GM18498 (cell line): ENCODE data around the gene FKBP14.

ENCODE experiments used
- ATAC-seq: cut with Tn5 transposase; IDR thresholded peaks from one replicate; pipeline ENCODE4 v1.9.1; 2021; ENCODE audit warnings: mild to moderate bottlenecking, moderate library complexity; ENCODE audit not compliant: unreplicated experiment

Gene FKBP14, protein sequence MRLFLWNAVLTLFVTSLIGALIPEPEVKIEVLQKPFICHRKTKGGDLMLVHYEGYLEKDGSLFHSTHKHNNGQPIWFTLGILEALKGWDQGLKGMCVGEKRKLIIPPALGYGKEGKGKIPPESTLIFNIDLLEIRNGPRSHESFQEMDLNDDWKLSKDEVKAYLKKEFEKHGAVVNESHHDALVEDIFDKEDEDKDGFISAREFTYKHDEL

DNA sequence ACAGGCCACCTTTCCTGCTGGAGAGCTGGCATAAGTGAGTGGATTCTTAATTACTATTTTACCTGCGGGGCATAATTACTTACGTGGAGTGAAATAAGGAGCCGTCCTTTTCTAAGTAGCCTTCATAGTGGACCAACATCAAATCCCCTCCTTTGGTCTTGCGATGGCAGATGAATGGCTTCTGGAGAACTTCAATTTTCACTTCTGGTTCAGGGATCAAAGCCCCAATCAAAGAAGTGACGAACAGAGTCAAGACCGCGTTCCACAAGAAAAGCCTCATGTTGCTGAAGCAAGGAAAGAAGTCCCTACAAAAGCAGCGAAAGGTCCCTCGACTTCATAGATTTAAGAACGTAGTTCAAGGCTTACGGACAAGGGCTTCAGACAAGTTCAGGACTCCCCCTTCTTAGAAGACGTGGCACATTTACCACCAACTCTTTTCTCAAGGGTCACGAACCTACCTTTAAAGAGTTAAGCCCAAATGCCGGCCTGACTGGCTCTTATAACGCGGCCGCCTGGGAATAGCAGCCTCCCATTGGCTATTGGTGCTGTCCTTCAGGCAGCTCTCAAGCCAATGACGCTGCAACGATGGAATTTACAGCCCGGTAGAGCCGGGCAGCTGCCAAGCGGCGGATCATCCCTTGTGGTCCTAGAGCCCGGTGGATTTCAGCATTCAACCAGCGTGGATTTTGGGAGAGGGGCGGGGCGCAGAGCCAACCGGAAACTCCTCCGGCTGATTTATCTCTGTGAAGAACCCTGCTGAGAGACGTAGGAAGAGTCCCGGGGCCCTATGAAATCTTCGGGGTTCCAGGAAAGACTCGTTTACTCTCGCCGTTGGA, at the start of gene FKBP14:
TSS of gene FKBP14 (minus strand) at position 474 of the 836 bp plus-strand sequence. CDS start at position 280, 194 bp downstream.
- ATAC-seq: peak; percentile 77

DNA sequence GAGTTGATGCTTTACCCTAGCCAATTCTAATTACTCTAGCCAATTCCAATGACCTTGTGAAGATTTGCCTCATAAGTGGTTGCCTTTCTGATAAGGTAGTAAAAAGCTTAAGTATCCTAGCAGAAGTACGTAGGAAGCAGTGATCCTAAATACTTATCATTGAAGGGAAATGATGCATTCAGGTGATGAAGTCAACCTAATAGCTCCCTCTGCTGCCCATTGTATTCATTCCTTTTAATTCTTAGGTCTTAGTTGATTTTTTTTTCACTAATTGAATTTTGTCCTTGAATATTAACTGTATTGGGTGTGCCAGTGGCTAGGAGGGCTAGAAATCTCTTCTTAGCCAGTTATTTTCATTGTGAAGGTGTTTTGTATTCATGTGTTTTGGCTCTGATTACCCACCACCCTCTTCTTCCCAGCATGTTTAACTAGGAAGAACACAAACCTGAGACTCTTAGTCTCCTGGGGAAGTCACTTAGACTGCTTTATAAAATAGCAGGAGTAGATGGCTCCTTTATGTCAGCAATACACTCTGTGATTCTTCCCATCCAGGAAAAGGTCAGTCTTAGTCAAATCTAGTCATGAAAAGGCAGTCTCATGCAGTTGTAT, 48.0 kb upstream of the FKBP14 start:
- ATAC-seq: no peak

DNA sequence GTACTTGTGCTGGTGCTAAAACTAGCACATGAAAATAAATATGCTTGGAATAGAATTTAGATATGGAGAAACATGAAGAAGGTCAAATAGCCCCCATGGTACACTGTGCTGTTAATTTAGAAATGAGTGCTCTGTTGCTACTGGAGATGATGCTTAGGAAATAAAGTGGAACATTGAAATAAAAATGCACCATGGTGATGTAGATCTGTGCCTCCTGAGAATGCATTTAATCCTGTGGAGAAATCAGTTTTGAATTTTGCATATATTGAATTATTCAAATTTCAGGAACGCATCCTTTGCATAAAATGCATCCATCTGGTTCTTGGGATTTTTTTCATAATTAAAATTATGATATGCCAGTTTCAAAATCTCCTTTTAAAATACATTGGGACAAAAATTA, 46.2 kb upstream of the FKBP14 start:
- no peak for ATAC-seq

DNA sequence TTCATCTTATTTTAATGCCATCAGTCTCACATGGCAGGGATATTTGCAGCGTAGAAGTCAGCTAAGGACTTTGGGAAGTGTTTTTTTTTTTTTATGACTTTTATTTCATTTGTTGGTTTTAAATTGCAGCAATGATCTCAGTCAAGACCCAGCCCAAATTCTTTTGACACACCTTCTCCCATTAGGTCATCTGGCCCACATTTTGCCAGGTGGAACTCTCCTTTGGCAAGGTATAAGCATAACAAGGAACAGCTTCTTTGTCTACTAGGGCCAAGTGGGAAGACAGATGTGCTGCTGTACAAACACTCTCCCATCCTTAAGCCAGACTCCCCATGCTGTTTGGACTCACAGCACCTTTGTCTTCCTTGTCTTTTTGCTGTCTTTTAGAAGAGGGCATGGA, 43.5 kb upstream of the FKBP14 start:
- no peak for ATAC-seq

DNA sequence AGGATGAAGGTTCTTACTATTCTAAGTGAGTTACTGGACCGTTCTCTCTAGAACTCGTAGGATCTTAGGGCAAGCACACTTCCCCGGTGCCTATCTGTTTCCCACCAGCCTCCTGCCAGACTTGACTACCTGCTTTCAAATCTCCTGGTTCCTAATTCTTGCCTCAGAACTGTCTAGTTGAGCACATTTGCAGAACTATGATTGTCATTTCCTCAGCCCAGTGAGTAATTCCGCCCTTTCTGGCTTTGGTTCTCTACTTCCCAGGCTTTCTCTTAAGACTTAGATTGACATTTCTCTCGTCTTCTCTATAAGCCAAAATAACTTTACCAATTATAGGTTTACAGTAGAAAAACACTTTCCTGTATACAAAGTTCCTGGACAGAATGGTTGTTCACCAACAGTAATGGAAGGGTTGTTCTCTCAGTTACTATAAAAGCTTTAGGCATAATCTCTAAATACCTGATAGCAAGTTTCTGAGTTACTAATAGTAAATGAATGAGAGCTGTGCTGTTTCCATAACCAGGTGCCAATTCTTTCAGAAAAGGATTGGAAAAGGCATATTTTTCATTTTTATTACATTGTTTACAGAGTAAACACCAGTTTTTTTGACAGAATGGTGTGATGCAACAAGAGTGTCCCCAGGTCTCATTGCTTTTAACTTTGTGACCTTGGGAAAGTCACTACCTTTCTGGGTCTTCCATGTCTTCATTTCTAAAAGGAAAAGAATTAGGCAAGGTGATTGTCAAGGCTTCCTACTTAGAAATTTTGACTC, 42.8 kb upstream of the FKBP14 start:
- no peak for ATAC-seq

DNA sequence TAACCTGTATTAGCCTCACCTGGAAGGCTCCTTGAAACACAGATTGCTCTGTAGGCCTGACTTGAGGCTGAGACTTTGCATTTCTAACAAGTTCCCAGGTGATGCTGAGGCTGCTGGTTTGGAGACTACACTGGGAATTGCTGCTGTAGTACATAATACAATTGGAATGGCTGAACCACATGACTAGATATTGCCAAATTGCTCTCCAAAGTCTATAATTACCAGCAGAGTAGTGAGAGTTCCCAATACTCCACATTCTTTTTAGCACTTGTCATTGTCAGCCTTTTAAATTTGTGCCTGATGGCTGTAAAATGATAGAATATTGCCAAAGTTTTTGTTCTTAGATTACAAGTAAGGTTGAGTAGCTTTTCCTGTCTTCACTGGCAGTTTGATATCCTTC, 41.6 kb upstream of the FKBP14 start:
- ATAC-seq: no peak

DNA sequence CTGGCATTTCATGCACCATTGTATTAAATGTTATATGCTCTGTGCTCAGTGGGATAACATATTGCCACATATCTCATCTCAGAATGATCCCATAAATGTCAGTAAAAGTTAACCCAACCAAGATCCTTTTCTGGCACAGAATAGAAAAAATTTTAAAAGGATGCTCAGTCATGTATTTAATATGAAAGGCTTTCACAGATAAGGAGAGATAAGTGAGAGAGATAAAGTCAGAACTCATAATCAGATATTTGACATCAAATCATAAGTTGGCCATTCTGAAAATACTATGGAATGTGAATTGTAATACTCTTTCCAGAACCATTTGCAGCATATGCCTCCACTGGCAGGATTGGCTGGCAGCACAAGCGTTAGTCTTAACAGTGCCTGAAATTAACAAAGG, 40.2 kb upstream of the FKBP14 start:
- no peak for ATAC-seq

DNA sequence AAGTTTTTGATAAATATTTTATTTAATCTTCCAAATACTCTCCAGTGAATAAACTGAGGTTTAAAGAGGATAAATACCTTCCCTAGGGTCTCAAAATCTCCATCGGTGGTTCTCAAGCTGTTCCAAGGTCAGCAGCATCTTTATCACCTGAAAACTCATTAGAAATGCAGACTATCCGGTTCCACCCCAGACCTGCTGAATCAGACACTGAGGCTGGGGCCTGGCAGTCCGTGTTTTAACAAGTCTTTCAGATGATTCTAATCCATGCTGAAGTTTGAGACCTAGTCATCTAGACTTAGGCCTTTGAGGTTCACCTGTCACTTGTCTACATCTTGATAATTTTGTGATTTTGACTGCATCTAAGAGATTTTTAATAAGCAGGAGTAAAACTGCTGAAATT, 39.2 kb upstream of the FKBP14 start:
- ATAC-seq: no peak

DNA sequence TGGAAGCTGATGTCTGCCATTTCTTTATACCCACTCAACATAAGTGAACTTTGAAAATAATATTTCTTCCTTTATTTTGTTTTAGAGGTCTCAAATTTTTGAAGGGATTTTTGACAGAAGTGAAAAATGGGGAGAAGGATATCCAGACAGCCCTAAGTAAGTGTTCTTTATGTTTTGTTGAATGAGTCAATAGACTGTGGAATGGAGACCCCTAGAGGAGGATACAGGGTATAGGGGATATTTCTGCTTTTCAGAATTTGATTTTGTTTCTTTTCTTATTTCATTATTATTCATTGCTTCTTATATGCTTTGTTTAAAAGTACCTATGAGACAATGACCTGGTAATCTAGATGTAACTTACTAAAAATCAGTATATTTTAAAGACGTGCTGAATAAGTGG, 36.1 kb upstream of the FKBP14 start:
- ATAC-seq: no peak

DNA sequence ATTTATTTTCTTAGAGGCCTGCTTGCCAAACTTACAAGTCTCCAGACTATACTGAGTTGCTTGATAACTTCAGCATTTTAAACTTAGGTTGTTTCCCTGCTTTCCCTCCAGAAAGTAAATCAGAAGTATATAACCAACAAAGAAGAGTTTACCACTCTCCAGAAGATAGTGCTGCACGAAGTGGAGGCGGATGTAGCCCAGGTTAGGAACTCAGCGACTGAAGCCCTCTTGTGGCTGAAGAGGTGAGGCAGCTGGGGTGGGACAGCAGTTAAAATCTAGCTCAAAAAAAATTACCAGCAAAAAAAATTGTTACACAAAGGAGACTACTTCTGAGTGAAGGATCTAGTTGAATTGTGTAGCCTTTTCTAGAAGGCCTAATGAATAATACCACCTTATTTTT, 35.3 kb upstream of the FKBP14 start:
- ATAC-seq: peak; percentile 52

DNA sequence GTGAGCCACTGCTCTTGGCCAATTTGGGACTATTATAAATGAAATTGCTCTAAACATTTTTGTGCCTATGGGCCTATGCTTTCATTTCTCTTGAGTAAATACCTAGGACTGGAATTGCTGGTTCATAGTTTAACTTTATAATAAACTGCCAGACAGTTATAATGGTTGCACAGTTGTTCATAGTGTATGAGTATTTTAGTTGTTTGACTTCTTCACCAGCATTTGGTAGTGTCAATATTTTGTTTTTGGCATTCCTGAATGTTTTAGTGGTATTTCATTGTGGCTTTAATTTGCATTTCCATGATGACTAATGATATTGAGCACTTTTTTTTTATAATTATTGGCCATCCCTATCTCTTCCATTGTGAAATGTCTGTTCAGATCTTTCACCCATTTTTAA, 31.2 kb upstream of the FKBP14 start:
- ATAC-seq: no peak

DNA sequence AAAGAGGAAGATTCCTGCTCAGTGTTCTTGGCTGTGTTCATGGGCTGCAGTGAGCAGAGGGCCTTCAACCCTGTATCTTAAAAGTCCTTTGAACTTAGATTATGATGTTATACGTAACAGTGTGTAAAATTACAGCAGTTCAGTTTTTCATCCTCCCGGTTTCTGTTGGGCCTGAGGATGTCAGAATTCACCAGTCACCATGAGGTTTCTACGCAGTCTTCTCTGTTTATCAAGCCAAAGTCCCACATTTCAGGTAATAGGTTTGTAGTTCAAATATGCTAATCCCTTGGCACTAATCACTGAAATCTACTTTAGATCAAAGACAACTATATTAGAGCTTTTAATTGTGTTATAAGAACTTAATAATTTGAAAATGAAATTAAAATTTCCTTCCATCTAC, 26.6 kb upstream of the FKBP14 start:
- no peak for ATAC-seq

DNA sequence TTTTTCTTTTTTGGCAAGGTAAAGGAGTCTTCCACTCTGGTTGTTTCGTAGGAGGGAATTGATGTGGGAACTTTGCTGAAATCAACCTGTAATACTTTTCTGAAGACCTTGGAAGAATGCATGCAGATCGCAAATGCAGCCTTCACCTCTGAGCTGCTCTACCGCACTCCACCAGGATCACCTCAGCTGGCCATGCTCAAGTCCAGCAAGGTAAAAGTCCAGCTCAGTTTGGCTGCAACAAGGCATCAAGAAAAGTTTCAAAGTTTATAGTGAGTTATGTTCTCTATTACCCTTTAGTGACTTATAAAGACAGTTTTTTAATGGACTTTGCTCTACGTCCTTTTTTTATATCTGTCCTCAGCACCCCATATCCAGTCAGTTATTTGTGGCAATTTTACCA, 22.7 kb upstream of the FKBP14 start:
- ATAC-seq: no peak

DNA sequence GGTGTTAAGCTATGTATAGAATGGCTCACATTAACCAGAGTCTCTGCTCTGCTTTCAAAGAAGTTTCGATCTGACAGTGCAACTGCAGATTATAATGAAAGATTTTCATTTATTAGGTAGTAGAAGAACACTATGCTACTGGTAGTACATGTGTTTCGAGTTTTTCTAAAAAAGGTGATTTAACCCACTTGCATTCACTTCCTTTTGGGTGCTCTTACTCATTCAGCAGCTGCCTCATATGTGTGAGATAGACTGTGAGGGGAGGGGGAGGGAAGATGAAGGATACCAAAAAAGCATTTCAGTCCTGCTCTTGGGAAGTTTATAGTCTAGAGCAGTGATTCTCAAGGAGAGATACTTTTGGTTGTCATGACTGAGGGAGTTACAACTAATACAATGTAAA, 22.1 kb upstream of the FKBP14 start:
- no peak for ATAC-seq

DNA sequence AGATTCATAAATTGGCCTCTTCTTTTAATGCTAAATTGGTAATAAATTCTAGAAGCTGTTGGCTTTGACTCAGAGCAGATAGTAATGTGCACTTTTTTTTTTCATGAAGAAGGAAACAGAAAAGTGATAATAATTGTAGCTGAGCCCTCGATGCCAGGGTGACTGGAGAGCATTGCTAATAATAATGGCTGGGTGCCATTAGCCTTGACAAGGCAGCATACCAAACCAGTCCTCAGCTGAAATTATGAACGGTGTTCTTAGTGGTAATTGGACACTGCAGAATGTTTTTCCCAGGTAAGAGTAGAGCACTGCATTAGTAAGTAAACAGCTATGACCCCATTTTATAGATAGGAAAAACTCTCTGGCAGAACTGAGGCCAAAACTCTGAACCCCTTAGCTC, 20.6 kb upstream of the FKBP14 start:
- no peak for ATAC-seq

DNA sequence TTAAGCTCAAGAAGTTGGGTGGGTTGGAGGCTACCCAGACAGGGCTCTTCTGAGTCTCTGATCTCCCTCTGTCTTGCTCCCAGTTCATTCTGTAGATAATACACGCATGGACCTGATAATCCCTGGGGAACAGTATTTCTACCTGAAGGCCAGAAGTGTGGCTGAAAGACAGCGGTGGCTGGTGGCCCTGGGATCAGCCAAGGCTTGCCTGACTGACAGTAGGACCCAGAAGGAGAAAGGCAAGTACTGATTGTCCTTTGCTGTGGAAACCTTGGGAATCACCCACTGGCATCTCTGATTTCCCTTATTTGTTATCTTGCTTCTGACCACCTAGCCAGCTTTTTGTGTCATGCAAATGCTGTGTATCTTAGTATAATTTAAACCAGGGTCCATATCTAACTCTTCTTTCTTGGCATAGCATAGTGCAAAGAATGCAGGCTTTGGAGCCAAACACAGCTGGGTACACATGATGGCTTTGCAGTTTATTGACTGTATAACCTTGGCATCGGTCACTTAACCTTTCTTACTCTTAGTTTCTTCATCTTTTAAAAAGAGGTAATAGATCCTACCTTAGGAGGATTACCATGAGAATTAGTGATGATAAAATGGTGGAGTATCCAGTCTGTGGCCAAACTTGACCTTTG, 19.7 kb upstream of the FKBP14 start:
- ATAC-seq: no peak

DNA sequence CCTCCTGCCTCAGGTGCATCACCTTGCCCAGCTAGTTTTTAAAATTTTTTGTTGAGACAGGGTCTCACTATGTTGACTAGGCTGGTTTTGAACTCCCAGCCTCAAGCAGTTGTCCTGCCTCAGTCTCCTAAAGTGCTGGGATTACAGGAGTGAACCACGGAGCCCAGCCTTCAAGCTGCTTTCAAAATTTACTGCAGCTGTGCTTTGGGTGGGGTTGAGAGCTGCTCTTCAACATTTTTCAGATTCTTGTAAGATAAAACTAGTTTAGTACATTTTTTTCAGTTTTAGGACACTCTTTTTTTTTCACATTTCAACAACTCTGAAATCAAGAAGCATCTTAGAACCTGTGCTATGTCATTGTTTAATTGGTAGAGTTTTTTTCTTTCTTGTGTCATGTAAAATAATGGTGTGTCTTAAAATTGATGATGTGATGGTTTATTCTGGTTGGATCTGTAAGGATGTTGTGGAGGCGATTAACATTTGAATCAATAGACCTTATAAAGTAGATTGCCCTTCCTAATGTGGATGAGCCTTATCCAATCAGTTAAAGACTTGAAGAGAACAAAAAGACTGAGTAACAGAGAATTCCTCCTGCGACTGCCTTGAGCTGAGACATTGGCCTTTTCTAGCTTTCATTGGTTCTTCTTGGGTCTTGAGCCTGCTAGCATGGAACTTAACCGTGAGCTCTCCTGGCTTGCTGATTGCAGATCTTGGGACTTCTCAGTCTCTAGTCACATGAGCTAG, 15.2 kb upstream of the FKBP14 start:
- no peak for ATAC-seq

DNA sequence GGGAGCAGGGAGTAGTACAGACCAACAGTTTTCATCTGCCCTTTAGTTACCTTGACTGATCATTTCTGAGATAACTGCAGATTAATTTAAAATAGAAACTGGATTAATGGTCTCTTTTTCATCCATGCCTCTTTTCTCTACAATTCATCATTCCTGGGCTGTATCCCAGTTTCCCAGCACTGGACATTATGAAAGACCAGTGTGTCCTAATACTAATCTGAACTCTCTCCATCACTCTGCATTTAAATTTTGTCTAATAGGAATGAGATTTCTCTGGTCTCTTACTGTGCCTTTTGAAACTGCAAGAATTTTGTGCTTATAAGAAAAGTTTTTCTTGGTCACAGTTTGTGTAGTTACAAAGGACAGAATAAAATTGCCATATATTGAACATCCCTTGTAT, 14.4 kb upstream of the FKBP14 start:
- no peak for ATAC-seq

DNA sequence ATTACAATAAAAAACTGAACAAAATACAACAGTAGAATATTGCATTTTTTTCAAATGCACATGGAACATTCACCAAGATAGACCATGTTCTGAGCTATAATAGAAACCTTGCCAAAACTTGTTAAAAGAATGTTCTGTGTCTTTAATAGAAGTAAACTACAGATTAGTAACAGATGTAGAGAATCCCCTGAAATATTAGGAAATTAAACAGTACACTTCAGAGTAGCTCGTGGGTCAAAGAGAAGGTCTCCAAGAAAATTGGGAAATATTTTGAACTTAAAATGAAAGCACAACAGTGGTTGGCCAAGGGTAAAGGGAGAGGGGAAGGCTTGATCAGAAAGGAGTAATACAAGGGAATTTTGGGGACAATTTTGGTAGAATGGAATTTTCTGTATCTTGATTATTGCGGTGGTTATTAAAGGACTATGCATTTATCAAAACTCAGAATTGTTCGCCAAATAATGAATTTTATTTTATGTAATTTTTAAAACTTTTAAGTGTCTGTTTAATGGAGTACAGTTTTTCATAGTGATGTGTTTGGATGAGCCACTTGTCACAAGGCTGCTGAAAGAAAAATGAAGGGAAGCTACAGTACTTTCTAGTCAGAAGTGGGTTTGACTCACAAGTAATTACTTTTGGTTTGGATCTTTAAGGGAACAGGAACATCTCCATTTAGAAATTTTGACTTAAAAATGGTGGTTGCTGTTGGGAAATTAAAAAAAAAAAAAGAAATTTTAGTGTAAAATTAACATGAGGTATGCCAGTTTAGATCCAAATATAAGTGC, 11.9 kb upstream of the FKBP14 start:
- no peak for ATAC-seq
